ENCODE data around the gene ATP4B. TPM values are rescaled to one million over a fixed set of nuclear protein-coding genes. Genes with fewer than 3 reads are reported as not detected.
"Not testable (repeated sequence)": the region's sequence is repeated elsewhere in the genome, so short reads cannot be mapped to it uniquely, and the experiment has no call there.

ATP4B gene
- total RNA-seq, 1 experiment from 2014 or later = not detected

DNA sequence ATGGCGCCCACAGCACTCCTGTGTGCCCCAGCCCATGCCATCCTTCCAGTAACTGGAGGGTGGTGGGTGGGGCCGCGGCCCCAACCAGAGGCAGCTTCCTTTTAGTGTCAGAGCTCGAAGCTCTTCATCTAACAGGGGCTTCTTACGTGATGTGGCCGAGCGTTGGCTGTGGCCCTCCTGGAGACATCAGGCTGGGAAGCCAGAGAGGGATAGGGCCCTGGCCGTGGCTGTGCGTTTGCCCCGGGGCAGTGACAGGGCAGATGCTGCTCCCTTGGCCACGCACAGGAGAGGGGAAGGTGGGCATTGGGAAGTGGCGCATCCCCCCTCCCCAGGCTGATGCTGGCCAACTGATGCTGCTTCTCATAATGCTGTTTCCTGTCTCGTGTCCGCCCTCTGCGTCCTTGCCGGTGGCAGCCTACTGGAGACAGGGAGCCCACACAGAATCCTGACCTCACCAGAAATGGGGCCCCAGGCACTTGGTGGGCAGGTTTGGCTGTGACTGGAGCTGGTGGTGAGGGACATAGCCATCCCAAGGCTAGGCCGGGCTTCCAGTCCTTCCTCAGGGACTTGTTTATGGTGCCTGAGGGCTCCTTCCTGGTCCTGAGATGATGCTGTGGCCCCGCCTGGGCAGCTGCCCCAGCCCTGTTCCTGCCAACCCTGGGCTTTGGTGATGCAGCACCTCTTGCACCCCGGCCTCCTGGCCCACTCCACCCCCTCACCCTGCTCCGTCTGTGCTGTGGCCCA, 34.3 kb downstream of the ATP4B start:
- H3K36me3 ChIP-seq (ENCODE audit: control insufficient read depth, insufficient read depth, low read length) = peaks cover 2% of the 10 kb centered on the region
- H3K9me3 Mint-ChIP-seq (ENCODE audit: unreplicated experiment) = no peaks in the 10 kb centered on the region
- no TSS peak for BruUV-seq (replicated peaks)
- TF ChIP-seq, protein P1, sequence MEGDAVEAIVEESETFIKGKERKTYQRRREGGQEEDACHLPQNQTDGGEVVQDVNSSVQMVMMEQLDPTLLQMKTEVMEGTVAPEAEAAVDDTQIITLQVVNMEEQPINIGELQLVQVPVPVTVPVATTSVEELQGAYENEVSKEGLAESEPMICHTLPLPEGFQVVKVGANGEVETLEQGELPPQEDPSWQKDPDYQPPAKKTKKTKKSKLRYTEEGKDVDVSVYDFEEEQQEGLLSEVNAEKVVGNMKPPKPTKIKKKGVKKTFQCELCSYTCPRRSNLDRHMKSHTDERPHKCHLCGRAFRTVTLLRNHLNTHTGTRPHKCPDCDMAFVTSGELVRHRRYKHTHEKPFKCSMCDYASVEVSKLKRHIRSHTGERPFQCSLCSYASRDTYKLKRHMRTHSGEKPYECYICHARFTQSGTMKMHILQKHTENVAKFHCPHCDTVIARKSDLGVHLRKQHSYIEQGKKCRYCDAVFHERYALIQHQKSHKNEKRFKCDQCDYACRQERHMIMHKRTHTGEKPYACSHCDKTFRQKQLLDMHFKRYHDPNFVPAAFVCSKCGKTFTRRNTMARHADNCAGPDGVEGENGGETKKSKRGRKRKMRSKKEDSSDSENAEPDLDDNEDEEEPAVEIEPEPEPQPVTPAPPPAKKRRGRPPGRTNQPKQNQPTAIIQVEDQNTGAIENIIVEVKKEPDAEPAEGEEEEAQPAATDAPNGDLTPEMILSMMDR (IDR thresholded peaks at IDR 0.05; ENCODE audit: insufficient read depth in 1 of 2, low read depth in 1 of 2, low read length in 1 of 2, severe bottlenecking in 1 of 2, unreplicated experiment in 1 of 2) = no peak
- no peaks in the 10 kb centered on the region for H3K4me1 Mint-ChIP-seq (ENCODE audit: low read depth, unreplicated experiment)
- no peaks in the 10 kb centered on the region for H3K4me1 ChIP-seq
- H3K27me3 ChIP-seq (replicated peaks; ENCODE audit: control insufficient read depth, insufficient read depth, low read length) = no peaks in the 10 kb centered on the region
- ChIA-PET POLR2A (interaction anchor here (0.6 kb wide), 1 partner anchor 19 kb away, joined by 3 read pairs; no protein-coding TSS in a partner anchor), CTCF (no interaction called here)
- no peak overlapping the region for H3K4me3 Mint-ChIP-seq (ENCODE audit: unreplicated experiment)
- intact Hi-C loops (cut with micrococcal nuclease; ENCODE audit: unreplicated experiment) = no loop called here
- peaks cover 87% of the 10 kb centered on the region for H3K36me3 Mint-ChIP-seq (ENCODE audit: insufficient read depth, unreplicated experiment)
- no peaks in the 10 kb centered on the region for H3K9me3 ChIP-seq
- DNase-seq = no peak
- H3K4me3 ChIP-seq (ENCODE audit: low read depth, low read length) = no peak overlapping the region
- H3K27ac Mint-ChIP-seq (ENCODE audit: unreplicated experiment) = no peak overlapping the region
- no peaks in the 10 kb centered on the region for H3K27me3 Mint-ChIP-seq (ENCODE audit: insufficient read depth, unreplicated experiment)

DNA sequence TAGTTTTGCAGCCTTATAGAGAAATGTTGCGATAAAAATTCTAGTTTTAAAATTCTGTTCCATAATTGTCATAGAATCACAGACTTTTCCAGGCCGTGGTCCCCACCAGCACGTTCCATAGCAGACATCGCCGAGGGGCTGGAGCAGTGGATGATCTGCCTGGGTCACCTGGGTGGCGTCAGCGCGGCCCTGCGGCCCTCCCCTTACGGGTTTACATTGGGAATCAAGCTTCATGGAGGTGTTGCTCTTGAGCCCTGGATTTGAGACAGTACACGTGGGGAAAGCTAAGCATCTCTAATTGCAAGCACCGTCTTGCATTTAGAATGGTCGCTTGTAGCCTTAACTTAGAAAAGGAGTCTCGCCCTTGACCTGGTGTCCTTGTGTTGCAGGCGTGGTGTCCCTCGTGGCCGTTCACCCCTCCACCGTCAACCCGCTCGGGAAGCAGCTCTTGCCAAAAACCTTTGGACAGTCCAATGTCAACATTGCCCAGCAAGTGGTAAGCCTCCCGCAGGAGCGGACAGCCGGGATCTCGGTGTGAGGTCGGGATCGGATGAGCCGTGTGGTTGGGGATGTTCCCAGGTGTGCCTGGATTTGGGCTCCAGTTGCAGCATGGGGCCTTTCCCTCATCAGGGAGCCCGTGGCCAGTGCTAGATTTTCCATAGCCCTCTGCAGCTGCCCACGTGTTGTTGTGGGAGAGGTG, 35.1 kb downstream of the ATP4B start:
- CTCF ChIA-PET = no interaction called here
- Mint-ChIP-seq H3K36me3 (ENCODE audit: insufficient read depth, unreplicated experiment) (peaks cover 87% of the 10 kb centered on the region), H3K9me3 (ENCODE audit: unreplicated experiment) (no peaks in the 10 kb centered on the region)

DNA sequence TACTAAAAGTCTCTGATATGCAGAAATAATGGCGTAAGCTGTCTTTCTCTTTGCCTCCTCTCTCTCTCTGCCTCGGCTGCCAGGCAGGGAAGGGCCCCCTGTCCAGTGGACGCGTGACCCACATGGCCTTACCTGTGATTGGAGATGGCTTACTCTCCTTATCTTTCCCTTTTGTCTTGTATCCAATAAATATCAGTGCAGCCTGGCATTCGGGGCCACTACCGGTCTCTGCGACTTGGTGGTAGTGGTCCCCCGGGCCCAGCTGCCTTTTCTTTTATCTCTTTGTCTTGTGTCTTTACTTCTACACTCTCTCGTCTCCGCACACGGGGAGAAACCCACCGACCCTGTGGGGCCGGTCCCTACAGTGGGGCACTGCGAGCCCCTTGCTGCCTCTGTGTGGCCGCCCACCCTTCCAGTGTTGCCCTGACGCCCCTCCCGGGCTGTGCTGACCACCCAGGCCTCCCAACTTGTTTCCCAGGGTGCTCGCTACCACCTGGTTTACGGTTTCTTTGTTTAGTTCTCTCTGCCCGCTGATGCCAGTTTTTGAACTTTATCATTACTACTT, 35.9 kb downstream of the ATP4B start:
- H3K27me3 ChIP-seq (replicated peaks; ENCODE audit: control insufficient read depth, insufficient read depth, low read length); H3K27ac Mint-ChIP-seq (ENCODE audit: unreplicated experiment); H3K9me3 Mint-ChIP-seq (ENCODE audit: unreplicated experiment); H3K27me3 Mint-ChIP-seq (ENCODE audit: insufficient read depth, unreplicated experiment); H3K36me3 ChIP-seq (ENCODE audit: control insufficient read depth, insufficient read depth, low read length); H3K4me1 Mint-ChIP-seq (ENCODE audit: low read depth, unreplicated experiment); H3K4me3 ChIP-seq (ENCODE audit: low read depth, low read length); POLR2A ChIA-PET; H3K4me1 ChIP-seq; CTCF ChIA-PET; intact Hi-C loops (cut with micrococcal nuclease; ENCODE audit: unreplicated experiment); H3K9me3 ChIP-seq; BruUV-seq (replicated peaks); DNase-seq; H3K4me3 Mint-ChIP-seq (ENCODE audit: unreplicated experiment): not testable (repeated sequence)
- peaks cover 80% of the 10 kb centered on the region for H3K36me3 Mint-ChIP-seq (ENCODE audit: insufficient read depth, unreplicated experiment)

More for the DNA sequence above, 35.1 kb downstream of the ATP4B start:
- H3K36me3 ChIP-seq (ENCODE audit: control insufficient read depth, insufficient read depth, low read length) = peaks cover 2% of the 10 kb centered on the region
- H3K4me3 Mint-ChIP-seq (ENCODE audit: unreplicated experiment) = no peak overlapping the region
- no peak for DNase-seq
- BruUV-seq (replicated peaks) = no TSS peak
- TF ChIP-seq, protein P1 (IDR thresholded peaks at IDR 0.05; ENCODE audit: insufficient read depth in 1 of 2, low read depth in 1 of 2, low read length in 1 of 2, severe bottlenecking in 1 of 2, unreplicated experiment in 1 of 2) = no peak
- H3K9me3 ChIP-seq = no peaks in the 10 kb centered on the region
- H3K4me3 ChIP-seq (ENCODE audit: low read depth, low read length) = no peak overlapping the region
- H3K4me1 Mint-ChIP-seq (ENCODE audit: low read depth, unreplicated experiment) = no peaks in the 10 kb centered on the region
- H3K27me3 ChIP-seq (replicated peaks; ENCODE audit: control insufficient read depth, insufficient read depth, low read length) = no peaks in the 10 kb centered on the region
- H3K27me3 Mint-ChIP-seq (ENCODE audit: insufficient read depth, unreplicated experiment) = no peaks in the 10 kb centered on the region
- no peak overlapping the region for H3K27ac Mint-ChIP-seq (ENCODE audit: unreplicated experiment)
- intact Hi-C loops (cut with micrococcal nuclease; ENCODE audit: unreplicated experiment) = no loop called here
- POLR2A ChIA-PET = no interaction called here
- no peaks in the 10 kb centered on the region for H3K4me1 ChIP-seq

Data from Caco-2 (cell line).